ENCODE data around the gene GPN2.

Gene GPN2

DNA sequence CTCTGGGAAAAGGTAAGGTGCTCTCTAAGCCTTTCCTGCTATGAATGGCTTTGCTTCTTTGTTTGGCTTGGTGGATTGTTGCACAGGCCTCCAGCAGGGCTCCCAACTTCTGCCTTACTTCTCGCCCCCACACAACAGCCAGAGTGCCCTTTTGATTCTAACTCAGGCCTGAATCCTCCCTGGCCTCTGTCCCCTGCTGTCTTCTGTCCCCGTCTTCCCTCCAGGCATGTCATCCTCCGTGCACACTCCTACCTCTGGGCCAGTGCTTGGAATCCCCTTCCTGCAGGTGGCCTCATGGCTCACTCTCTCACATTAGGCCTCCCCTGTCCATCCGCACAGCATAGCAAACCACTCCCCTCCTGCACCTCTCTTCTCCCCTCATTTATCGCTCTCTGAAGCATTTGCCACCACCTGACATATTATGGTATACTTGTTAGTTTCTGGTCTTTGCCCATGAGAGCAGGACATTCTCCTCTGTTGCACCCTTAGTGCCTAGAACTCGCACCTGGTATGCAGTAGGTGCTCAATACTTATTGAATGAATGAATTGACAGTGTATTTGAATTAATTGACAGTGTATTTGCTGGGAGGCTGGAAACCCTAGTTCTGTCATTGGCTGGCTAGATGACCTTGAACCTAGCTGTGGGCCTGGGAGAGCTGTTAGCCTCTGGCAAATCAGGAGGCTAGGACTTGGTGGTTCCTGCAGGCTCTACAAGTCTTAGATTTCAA lies 60.7 kb downstream of the GPN2 start:
- TF ChIP-seq, protein P1, sequence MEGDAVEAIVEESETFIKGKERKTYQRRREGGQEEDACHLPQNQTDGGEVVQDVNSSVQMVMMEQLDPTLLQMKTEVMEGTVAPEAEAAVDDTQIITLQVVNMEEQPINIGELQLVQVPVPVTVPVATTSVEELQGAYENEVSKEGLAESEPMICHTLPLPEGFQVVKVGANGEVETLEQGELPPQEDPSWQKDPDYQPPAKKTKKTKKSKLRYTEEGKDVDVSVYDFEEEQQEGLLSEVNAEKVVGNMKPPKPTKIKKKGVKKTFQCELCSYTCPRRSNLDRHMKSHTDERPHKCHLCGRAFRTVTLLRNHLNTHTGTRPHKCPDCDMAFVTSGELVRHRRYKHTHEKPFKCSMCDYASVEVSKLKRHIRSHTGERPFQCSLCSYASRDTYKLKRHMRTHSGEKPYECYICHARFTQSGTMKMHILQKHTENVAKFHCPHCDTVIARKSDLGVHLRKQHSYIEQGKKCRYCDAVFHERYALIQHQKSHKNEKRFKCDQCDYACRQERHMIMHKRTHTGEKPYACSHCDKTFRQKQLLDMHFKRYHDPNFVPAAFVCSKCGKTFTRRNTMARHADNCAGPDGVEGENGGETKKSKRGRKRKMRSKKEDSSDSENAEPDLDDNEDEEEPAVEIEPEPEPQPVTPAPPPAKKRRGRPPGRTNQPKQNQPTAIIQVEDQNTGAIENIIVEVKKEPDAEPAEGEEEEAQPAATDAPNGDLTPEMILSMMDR (IDR thresholded peaks at IDR 0.05): no peak

GRCh38 chr1:26828411-26828991 lies 61.6 kb downstream of the GPN2 start:
- TF ChIP-seq, protein P1 (IDR thresholded peaks at IDR 0.05): no peak

DNA sequence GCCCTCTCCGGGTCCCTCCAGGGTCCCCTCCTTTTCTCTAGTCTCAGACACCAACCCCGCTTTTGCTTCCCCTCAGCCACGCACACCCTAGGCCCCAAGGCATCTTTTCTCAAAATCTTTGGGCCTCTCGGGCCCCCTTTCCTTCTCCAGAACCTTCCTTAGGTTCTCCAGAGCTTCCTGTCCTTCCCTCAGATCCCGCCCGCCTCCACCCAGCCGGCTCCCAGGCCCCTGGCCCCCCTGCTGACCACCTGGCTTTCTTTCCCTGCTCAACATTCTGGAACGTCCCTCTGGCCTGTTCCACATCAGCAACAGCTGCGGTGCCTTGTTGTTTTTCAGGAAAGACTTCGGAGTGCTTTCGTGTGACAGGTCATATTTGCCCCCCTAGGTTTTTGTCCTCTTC lies 62.4 kb downstream of the GPN2 start:
- TF ChIP-seq, protein P1 (IDR thresholded peaks at IDR 0.05): no peak

- TF ChIP-seq, protein P1 (IDR thresholded peaks at IDR 0.05): no peak
Observed at GRCh38 chr1:26827106-26827604, 62.9 kb downstream of the GPN2 start.

DNA sequence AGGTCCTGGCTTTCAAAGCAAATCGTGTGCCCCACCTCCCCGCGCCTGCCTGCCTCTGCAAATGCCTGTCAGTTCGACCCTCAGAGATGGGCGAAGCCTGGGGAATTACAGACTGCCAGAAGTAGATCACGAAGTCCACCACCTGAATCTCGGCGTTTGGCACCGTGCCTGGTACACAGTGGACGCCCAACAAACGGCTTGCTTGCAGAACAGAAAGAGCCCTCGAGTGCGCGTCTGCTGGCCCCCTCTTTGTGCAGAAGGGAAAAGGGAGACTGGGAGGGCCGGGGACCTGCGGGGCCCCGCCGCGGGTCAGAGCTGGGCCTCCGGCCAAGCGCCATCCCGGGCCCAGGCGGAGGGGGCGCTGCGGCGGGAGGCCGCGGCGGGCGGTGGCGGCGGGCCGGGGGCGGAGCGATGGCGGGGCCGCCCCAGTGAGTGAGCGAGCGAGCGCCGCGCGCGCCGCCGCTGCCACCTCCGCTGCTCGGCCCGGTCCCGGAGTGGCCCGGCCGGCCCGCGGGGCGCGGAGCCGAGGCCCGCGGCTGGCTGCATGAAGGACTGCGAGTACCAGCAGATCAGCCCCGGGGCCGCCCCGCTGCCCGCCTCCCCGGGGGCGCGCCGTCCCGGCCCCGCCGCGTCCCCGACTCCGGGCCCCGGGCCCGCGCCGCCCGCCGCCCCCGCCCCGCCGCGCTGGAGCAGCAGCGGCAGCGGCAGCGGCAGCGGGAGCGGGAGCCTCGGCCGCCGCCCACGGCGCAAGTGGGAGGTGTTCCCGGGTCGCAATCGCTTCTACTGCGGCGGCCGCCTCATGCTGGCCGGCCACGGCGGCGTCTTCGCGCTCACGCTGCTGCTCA lies 63.6 kb downstream of the GPN2 start, which contains the start of gene ZDHHC18:
ZDHHC18 (plus strand) TSS at position 428 of the 845 bp plus-strand sequence; CDS start at position 545, 117 bp downstream.
- TF ChIP-seq, protein P1 (IDR thresholded peaks at IDR 0.05): peak; percentile 74
